Measurements from ENCODE around the gene NCAPD2.
"Not testable (repeated sequence)": the region's sequence is repeated elsewhere in the genome, so short reads cannot be mapped to it uniquely, and the experiment has no call there.

Gene NCAPD2

DNA sequence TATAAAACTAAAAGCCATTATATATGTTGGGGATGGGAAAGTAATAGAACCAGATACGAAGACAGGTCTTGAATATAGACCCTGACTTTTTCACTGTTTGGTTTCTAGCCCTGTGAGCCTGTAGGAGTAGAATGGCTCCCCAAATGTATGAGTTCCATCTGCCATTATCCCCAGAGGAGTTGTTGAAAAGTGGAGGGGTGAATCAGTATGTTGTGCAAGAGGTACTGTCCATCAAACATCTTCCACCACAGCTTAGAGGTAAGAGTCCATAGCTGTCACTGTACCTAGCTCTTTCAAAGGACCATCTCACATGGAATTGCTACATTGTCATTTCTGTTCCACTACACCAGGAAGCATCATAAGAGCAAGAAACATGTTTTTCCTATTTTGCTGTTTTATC lies 1.1 kb downstream of the NCAPD2 start:
- FAIRE-seq, result no peak

DNA sequence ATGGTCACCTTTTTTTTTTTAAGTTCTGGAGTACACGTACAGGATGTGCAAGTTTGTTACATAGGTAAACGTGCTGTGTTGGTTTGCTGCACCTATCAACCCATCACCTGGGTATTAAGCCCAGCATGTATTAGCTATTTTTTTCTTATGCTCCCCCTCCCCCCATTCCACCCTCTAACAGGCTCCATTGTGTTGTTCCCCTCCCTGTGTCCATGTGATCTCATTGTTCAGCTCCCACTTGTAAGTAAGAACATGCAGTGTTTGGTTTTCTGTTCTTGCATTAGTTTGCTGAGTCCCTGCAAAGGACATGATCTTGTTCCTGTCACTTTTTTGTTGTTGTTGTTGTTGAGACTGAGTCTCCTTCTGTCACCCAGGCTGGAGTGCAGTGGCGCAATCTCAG lies 3.4 kb downstream of the NCAPD2 start:
- FAIRE-seq, result not testable (repeated sequence)

DNA sequence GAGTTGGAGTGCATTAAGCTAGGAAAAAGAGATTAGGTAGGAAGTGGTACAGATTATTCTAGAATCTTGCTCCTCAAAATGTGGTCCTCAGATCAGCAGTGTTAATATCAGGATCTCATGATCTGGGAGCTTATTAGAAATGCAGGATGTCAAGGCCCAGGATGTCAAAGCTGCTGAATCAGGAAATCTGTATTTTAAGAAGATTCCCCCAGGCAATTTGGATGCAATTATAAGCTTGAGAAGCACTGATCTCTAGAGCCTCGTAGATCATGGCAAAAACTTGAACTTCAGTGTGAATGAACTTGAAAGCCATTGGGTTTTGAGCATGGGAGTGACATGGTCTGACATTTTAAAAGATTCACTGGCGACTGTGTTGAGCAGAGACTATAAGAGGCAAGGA lies 6.6 kb downstream of the NCAPD2 start:
- FAIRE-seq, result no peak

DNA sequence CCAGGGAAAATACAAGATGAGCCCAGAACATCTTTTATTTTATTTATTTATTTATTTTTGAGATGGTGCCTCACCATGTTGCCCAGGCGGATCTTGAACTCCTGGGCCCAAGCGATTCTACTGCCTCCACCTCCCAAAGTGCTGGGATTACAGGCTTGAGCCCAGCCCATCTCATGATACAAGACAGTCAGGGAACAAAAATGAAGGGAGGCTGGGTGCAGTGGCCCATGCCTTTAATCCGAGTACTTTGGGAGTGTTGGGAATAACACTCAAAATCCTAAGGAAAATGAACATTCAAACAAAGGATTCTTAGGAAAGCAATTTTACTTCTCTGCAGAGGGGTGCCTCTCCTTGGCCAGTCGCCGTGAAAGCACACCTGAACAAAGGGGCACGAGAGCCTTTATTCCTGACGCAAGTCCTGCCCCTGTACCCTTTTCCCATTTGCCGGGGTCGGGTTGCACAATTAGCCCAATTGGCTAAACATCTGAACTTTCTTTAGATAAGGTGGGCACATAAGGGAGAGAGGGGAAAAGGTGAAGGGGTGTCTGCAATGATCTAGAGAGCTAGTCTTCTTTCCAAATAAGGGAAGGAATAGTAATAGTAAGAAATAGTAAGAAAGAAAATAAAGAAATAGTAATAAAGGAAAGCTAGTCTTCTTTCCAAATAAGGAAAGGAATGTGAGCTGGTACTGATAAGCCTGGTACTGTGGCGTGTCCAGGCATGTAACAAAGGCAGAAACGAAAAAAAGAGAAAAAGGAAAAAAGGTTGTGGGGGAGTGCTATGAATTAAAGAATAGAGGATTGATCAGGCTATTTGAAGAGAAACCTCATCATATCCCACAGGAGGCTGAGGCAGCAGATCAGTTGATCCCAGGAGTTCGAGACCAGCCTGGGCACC lies 13.4 kb downstream of the NCAPD2 start:
- FAIRE-seq, result no peak

DNA sequence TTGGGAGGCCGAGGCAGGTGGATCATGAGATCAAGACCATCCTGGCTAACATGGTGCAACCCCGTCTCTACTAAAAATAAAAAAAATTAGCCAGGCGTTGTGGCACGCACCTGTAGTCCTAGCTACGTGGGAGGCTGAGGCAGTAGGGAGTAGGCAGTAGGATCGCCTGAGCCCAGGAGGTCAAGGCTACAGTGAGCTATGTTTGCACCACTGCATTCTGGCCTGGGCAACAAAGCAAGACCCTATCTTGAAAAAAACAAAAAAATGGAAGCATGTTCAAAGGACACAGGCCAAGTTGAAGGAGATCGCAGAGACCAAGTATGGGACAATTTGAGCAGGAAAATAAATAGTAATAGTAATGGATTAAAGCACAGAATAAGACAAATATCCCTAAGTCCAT lies 14.2 kb downstream of the NCAPD2 start:
- FAIRE-seq, result no peak

GRCh38 chr12:6520186-6520585 lies 26.3 kb downstream of the NCAPD2 start:
- no peak for FAIRE-seq

GRCh38 chr12:6522193-6522592 lies 28.3 kb downstream of the NCAPD2 start:
- no peak for FAIRE-seq

DNA sequence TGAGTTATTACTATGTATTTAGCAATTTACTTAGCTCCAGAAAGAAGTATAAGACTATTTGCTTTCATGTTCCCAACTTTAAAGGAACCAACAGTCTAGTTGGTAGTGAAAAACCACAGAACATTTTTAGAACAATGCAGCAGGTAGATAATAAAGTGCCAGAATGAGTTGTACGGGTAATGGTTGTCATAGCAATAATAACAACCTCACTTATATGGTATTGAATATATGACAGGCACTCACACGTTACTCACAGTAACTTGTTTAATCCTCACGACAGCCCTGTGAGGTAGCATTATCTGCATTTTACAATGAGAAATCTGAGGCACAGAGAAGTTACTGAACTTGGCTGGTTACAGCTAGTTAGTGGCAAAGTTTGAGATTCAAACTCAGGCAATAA lies 29.8 kb downstream of the NCAPD2 start:
- no peak for FAIRE-seq

DNA sequence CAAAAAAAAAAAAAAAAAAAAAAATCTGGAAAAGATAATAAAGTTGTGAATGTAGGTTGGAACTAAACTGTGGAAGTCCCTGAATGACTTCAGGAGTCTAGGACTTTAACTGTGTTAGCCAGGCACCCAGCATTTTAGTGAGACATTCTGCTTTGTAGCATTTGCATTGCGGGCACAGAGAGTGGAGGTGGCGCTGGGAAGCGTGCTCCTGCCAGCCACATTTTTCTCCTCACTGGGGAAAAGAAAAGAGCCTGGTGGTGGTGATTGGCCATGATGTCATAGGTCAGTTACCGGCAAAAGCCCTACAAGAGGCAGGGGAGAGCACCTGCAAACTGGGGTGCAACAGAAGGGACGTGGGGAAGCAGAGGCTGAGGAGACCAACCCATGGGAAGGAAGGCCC lies 30.7 kb downstream of the NCAPD2 start:
- no peak for FAIRE-seq

GRCh38 chr12:6526201-6526600 lies 32.3 kb downstream of the NCAPD2 start:
- no peak for FAIRE-seq

GRCh38 chr12:6526766-6527525 lies 33.0 kb downstream of the NCAPD2 start:
- no peak for FAIRE-seq

DNA sequence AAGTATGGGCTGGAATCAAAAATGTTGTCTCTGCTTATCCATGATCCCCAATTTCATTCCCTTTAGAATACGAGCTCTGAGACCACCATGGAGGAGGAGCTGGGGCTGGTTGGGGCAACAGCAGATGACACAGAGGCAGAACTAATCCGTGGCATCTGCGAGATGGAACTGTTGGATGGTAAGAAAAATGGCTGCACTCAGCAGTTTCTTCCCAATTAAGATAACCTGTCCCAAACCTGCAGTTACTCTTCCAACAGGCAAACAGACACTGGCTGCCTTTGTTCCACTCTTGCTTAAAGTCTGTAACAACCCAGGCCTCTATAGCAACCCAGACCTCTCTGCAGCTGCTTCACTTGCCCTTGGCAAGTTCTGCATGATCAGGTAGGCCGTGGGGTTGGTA lies 33.8 kb downstream of the NCAPD2 start:
- no peak for FAIRE-seq

- no peak for FAIRE-seq
Observed at GRCh38 chr12:6528539-6529235, 34.8 kb downstream of the NCAPD2 start.

DNA sequence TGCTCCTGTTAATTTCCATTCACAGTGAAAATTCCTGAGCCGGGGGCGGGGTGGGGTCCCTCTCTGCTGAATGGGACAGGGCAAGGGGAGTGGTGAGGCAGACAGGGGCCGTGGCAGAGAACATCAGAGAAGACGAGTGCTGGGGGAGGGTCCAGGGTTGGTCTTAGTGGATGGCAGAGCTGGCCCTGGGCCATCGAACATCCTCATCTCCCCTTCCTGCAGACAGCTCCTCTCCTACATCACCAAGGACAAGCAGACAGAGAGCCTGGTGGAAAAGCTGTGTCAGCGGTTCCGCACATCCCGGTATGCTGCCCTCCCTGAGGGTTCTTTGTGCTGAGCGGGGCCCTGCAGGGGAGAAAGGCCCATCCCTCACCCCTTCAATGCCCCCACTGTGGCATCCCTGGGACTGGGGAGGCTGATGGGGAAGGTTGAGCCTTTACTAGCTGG lies 35.4 kb downstream of the NCAPD2 start:
- no peak for FAIRE-seq

- no peak for FAIRE-seq
Observed at GRCh38 chr12:6530576-6531260, 36.8 kb downstream of the NCAPD2 start.

DNA sequence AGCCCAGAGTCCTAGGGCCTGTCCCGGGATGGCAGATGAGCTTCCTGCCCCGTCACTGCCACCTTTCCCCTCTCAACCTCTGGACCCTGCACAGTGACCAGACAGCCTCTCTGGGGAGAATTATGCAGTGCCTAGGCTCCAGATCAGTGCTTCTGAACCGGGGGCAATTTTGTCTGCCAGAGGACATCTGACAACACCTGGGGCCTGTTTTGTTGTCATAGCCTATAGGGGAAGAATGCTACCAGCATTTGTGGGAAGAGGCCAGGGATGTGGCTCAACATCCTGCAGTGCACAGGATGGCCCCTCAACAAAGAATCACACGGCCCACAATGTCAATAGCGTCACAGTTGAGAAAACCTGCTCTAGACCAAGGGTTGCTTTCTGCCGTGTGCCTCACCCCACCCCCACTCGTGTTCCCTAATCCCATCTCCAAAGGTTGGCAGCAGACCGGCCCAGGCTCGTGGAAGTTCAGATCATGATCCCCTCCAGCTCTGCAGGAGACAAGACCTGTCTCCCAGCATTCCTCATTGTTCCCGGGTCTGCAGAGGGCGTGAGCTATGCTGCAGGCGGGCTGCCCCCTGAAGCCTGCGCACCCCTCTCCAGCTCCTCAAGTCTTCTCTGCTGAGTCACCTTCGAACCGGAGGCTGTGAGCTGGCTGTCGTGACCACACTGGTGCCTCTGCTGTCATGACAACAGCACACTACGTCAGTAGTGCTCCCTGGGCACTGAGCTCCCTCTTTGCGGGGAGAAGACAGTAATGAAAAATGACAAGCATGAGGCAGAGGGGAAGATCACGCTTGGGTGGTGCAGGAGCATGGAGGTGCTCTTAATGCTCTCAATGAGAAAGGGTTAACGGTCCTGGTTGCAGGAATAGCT lies 38.4 kb downstream of the NCAPD2 start:
- FAIRE-seq, result no peak

DNA sequence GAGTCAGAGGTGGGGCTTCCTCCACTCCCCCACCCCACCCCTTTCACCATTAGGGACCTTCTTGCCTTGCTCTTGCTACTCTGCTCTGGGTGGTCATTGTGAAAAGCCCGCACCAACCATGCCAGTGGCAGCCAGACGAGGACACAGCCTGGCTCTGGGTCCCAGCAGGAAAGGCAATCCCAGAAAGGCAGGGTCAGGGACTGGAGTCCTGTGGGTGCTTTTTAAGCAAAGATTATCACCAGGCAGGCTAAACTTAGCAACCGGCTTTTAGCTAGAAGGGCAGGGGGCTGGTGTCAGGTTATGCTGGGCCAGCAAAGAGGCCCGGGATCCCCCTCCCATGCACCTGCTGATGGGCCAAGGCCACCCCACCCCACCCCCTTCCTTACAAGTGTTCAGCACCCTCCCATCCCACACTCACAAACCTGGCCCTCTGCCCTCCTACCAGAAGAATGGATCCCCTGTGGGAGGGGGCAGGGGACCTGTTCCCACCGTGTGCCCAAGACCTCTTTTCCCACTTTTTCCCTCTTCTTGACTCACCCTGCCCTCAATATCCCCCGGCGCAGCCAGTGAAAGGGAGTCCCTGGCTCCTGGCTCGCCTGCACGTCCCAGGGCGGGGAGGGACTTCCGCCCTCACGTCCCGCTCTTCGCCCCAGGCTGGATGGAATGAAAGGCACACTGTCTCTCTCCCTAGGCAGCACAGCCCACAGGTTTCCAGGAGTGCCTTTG lies 39.2 kb downstream of the NCAPD2 start:
- FAIRE-seq, result no peak

DNA sequence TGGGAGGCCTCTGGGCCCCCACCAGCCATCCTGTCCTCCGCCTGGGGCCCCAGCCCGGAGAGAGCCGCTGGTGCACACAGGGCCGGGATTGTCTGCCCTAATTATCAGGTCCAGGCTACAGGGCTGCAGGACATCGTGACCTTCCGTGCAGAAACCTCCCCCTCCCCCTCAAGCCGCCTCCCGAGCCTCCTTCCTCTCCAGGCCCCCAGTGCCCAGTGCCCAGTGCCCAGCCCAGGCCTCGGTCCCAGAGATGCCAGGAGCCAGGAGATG lies 39.7 kb downstream of the NCAPD2 start:
- FAIRE-seq, result no peak

DNA sequence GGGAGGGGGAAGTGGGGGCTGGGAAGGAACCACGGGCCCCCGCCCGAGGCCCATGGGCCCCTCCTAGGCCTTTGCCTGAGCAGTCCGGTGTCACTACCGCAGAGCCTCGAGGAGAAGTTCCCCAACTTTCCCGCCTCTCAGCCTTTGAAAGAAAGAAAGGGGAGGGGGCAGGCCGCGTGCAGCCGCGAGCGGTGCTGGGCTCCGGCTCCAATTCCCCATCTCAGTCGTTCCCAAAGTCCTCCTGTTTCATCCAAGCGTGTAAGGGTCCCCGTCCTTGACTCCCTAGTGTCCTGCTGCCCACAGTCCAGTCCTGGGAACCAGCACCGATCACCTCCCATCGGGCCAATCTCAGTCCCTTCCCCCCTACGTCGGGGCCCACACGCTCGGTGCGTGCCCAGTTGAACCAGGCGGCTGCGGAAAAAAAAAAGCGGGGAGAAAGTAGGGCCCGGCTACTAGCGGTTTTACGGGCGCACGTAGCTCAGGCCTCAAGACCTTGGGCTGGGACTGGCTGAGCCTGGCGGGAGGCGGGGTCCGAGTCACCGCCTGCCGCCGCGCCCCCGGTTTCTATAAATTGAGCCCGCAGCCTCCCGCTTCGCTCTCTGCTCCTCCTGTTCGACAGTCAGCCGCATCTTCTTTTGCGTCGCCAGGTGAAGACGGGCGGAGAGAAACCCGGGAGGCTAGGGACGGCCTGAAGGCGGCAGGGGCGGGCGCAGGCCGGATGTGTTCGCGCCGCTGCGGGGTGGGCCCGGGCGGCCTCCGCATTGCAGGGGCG lies 40.2 kb downstream of the NCAPD2 start, which contains the start of gene GAPDH:
Gene GAPDH (plus strand): TSS at position 595 of the 772 bp plus-strand sequence. CDS start 316 bp downstream, outside the sequence.
- FAIRE-seq, result no peak

DNA sequence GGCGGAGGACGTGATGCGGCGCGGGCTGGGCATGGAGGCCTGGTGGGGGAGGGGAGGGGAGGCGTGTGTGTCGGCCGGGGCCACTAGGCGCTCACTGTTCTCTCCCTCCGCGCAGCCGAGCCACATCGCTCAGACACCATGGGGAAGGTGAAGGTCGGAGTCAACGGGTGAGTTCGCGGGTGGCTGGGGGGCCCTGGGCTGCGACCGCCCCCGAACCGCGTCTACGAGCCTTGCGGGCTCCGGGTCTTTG lies 40.7 kb downstream of the NCAPD2 start:
- FAIRE-seq, result no peak

All from TTC549 (cell line).